ENCODE measurements around the gene LDB1.

Gene LDB1

DNA sequence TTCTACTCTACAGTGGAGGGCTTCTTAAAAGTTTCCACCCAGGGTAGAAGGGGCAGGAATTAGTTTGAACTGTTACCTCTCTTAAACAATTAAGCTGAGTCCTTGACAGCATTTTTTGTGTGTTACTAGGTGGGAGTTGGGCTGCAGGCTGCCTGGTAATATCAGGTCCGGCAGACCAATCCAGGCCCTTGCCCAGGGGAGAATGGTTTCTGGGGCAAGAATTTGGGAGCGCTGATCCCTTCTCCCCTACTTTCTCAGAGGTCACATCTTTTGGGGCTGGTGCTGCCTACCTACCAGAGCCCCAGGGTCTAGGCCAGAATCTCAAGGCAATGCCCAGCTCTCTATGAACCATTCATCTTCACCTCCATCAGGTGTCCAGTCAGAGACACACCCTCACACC is 14.2 kb upstream of the LDB1 start:
- FAIRE-seq, result no peak

DNA sequence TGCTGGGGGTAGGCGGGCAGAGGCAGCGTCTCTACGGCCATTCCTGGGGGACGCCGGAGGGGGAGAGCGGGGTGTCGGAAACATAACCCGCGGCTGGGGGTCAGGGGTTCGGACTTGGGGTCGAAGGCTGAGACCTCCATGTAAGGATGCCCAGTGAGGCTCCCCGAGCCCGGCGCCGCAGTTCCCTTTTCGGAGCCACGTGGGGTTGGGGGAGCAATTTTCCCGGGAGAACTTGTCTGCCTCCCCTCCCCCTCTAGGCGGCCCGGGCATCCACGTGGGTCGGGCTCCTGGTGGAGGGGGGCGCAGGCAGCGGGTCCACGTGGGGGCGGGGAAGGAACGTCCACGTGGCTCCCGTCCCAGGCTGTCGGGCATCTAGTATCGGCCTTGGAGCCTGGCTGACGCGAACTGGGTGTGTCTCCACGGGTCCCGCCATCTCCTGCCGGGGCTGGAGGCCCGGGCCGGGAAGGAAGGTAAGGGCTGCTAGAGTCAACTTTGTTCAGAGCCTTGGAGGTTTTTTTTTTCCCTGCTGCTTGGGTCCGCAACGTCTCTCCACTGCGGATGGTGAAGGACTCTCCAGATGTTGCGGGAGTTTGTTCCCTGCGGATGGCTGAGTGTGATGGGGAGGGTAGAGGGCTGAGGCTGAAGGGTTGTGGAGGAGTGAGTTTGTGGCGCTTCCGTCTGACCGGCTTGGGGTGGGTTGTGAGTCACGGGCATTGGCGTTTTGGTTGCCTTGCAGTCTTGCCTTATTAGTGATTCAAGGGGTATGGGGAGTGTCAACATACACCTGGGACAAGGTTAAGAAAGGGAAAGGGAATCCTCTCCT is 13.4 kb upstream of the LDB1 start:
- FAIRE-seq, result no peak

DNA sequence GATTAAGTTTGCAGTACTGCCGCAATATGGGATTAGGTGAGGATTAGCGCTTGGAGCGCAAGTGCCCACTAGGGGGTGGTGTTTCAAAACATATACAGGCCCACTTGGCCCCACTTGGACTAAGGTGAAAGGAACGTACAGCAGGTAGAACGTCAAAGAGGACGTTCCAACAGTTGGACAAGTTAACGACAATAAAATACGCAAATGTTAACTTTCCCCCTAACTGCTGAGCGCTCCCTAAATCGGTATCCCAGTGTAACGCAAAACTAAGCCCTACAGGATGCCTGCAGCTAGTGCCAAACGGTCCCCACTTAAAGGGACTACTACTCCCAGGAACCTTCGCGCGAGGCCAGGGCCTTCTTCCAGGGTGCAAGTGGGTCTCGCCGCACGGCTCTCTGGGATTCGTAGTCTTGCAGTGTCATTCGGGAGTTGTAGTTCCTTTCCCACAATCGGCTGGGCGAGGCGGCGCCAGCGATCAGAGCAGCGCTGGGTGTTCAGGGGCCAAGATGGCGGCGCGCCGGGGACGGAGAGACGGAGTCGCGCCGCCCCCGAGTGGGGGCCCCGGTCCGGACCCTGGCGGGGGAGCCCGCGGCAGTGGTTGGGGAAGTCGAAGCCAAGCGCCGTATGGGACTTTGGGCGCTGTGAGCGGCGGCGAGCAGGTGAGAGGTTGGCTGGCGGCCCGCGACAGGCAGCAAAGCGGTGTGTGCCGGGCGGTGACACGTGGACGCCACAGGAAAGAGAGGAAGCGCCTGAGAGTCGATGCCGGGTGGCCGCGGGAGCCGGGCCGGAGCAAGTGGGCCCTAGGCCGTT is 12.6 kb upstream of the LDB1 start, which contains the start of gene PPRC1:
PPRC1 (plus strand) TSS at position 478 of the 810 bp plus-strand sequence; CDS start at position 507, 29 bp downstream.
- peak; percentile 92 for FAIRE-seq

DNA sequence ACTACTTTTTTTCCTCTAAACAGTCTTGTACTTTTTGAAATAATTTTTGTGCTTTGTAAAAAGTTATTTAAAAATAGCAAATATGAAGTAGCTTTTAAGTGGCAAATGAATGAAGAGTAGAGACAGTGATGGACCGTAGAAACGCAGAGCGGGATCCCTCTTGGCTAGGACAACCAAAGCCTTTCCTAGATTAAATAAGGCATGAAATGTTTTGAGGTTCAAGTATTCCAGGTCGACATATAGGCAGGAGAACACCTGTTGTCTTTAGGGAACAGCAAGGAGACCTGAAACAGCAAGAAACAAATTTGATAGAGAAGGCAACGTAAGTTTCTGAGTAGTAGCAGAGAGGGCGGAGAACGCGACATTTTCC is 12.0 kb upstream of the LDB1 start:
- FAIRE-seq, result no peak

DNA sequence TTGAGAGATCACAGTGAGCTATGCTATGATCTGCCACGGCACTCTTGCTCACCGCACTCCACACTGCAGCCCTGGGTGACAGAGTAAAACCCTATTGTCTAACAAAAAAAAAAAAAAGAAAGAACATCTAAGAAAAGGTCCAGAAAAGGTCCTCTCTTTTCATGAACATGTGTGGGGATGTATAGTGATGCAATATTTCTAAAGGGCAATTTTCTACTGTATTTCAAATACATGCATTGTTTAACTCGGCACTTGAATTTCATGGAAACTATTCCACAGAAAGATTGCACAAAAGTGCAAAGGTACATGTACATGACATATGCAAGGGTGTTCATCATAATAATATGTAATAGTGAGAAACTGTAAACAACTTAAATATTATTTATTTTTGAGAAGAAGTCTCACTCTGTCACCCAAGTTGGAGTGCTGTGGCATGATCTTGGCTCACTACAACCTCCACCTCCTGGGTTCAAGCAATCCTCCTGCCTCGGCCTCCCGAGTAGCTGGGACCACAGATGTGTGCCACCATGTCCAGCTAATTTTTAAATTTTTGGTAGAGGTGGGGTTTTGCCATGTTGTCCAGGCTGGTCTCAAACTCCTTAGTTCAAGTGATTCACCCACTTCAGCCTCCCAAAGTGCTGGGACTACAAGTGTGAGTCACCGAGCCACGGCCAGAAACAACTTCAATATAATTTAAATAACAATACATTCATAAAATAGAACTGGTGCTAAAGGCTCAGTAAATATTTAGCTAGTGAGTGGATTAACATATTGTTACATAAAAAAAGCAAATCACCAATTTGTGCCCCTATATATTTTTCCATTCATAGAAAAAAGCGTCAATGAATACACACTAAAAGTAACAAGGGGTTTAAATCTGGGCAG is 11.4 kb upstream of the LDB1 start:
- FAIRE-seq, result no peak

DNA sequence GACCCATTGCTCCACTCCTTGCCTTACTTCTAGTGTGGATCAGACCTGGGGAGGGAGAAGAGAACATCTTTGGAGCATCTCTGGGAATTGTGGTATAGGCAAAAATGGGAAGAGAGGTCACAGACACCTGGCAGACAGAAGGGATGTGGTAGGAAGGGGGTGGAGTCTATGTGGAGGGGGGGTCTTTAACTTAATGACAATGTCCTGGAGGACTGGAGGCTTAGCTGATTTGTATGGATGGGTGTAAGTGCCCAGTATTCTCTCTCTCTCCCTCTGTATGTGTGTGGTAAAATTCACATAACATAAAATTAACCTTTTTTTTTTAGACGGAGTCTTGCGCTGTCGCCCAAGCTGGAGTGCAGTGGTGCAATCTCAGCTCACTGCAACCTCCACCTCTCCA is 3.1 kb upstream of the LDB1 start:
- no peak for FAIRE-seq

- no peak for FAIRE-seq
Observed at GRCh38 chr10:102122450-102122849, 2.3 kb upstream of the LDB1 start.

DNA sequence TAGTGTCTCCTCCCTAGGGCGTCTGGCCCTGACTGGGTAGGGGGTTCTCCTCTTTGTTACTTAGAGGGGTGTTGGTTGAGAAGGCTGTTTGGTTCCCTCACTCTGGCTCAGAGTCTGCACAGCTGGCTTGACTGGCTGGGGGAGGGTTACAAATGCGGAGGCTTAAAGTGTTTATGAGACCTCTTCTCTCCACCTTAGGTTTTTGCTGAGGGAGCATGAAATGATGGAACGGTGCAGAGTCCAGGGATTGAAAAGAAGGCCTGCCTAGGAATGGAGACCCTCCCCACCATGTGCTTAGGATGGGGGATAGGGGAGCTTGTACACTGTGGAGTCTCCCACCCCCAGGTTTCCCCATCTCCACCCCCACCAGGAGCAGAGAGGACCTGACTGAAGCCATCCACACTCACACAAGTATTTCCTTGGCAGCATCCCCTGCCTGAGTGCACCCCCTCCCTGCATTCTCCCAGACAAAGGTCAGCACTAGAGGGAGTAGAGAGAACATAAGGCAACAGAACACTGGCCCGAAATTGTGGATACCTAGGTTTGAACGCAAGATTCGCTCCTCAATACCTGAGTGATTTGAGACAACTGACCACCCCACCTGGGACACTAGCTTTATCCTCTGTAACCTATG is 1.7 kb upstream of the LDB1 start:
- FAIRE-seq, result no peak

- FAIRE-seq, result peak; percentile 97
Observed at GRCh38 chr10:102120991-102121738, 997 bp upstream of the LDB1 start.

DNA sequence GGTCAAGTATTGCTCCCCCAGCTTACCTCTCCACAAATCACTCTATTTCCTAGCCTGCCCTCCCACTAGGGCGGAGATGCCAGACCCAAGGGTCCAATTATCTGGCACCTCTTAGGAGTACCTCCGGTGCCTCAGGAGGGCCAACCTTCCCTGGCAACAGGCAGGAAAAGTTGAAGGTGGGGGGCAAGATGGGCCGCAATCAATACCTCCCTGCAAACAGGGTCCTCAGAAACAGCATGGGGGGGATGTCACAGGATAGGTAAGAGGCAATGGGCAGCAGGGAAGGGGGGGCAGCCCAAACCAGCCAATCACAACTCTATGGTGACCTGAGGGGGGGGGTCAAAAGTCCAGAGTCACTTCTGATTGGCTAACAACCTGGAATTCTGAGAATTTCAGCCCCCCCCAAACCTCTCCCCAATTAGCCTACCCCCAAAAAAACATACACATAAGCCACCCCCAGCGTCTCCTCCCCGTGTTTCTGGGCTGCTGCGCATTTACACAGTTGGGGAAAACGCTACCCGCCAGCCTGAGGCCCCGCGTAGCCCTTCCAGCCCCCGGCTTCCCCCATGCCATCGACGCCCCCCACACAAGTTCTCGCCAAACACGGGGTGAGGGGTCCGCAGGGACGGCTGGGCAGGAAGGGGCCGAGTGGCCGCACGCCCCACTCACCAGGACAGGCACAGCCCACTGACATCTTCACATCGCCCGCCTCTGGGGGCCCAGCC is 589 bp downstream of the LDB1 start:
- peak; percentile 92 for FAIRE-seq

GRCh38 chr10:102118867-102119266 is 1.3 kb downstream of the LDB1 start:
- no peak for FAIRE-seq

DNA sequence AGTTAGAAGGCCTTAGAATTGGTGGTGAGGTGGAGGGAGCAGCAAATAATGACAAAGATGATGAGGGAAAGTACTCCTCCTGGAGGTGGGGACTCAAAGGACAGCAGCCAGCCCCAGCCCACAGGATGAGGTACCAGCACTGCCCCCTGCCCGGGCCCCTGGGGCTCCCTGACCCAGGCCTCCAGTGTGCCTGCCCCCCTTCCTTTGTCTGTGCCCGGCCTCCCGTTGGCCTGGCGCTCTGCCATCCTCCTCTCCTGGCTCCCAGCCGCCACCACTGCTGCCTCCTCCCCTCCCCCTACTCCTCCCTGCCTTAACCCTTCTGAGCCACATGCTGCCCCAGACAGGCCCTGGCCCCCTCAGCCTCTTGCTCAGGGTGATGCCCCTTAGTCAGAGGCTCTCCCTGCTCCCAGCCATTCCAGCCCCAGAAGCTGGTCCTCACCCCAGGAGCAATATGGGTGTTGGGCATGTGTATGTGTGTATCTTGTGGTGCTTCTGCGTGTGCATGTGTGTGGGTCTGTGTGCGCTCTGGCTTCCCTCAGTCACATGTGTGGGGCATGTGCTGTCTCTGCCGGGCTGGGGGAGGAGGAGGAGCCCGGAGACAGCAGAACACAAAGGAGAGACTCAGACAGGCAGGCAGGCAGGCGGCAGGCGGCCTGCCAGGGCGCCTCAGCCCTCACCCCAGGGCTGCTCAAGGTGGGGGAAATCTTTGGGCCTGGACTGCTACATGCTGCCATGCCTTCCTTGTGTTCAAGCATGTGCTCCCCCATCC is 2.6 kb downstream of the LDB1 start:
- FAIRE-seq, result peak; percentile 73

GRCh38 chr10:102116656-102117055 is 3.5 kb downstream of the LDB1 start:
- FAIRE-seq, result no peak

DNA sequence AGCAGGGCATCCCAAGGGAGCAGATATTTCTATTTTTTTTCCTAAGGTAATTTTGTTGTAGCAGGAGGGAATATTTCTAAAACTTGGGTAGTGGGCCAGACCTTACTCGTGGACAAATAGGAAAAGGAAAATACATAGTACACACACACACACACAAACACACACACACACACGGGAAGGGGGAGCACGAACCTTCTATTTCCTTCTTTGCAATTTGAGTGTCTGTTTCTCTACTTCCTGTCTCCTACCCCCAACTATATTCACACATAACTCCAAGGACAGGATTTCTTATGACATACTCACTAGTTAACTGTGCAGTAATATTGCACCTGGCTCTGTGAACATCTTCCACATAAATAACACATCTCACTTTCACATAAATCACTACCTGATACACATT is 4.4 kb downstream of the LDB1 start:
- no peak for FAIRE-seq

DNA sequence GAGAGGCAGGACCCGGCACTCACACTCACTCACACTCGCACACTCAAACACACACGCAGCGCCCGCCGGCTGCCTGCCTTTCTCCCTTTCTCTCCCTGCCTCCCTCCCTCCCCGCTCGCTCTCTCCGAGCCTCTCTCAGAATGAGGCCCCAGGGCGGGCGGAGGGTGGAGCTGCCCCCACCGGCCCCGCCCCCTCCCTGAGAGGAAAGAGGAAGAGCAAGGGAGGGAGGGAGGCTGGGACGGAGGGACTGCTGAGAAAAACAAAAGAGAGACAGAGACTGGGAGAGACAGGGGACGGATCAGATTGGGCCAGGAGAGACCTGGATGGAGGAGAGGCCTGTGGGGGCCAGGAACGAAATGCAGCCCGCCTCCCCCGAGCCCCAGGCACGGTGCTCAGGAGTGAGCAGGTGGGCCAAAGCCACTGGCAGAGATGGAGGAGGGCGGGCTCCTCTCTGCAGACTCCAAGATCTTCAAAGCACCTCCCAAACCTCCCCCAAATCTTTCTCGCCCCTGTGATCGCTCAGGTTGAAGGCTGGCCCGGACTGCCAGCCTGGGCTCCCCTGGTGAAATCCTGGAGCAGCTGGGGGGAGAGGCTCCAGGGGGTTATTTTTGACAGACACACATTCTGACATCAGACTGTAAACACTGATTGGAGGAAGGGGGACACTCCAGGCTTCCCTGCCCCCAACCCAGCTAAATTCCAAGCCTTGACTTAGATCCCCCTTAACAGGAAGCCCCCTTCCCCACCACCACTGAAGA is 5.1 kb downstream of the LDB1 start:
- FAIRE-seq, result peak; percentile 80

DNA sequence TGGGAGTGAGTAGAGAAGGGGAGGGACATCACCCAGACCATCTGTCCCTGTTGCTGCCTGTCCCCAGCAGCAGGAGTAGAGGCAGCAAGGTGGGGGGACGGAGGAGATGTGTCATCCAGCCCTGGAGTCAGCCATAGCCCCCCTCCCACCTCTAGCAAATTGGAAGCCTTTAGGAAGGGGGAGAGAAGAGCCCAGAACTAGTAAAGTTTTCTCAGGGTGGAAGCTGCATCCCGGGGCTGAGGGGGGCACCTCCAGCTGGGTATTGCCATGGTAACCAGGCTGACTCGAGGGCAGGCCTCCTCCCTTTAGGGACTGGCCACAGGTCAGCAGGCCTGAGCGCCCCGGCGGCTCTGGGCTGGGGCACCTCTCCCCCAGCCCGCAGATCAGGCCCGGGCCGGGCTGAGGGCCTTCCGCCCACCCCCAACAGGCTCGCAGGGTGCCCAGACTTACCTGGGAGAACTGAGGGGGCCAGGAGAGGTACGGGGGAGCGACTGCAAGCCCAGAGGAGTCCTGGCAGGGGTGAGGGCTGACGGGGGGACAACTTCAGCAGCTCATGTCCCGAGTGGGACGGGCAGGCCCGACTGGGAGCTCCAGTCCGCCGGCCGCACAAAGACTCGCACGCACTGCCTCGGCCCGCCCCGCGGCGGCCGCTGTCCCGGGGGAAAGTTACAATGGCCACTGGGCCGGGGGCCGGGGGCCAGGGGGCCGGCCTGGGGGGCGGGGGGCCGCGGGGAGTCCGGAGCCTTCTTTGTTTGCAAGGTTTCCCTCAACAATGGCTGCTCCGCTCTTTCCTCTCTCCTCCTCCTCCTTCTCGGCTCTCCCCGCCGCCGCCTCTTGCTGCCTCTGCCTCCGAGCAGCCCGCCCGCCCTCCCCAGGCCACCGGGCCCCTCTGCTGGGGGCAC is 6.0 kb downstream of the LDB1 start:
- FAIRE-seq, result no peak

DNA sequence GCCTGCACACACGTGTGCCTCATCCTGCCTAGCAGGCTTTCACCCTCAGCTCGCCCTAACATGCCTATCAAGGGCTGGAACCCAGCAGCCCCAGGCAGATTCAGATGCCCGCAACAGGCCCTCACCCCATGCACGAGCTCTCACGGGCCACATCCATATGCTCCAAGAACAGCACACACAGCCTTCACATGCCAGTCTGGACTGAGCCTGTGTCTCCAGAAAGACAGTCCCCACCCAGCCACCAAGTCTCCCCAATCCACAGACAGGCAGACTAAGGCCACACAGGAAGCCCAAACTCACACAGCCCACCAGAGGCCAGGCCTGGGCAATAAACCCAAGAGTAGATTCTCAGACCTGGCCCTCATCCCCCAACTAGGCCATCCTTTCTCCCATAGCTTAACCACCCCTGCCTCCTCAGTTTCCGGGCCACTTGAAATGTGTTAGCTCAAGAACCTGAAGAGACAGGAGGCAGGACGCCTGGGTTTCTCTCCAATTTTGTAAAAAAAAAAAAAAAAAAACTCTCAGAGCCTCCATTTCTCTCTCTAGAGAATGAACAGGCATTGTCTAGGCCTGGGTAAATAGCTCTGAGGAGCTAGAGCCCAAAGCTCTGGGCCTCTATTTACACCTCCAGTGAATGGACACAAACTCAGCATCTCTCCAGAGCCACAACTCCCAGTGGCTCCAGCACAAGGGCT is 6.8 kb downstream of the LDB1 start:
- no peak for FAIRE-seq
